ENCODE measurements around the gene CBFA2T3.

The CBFA2T3 gene

DNA sequence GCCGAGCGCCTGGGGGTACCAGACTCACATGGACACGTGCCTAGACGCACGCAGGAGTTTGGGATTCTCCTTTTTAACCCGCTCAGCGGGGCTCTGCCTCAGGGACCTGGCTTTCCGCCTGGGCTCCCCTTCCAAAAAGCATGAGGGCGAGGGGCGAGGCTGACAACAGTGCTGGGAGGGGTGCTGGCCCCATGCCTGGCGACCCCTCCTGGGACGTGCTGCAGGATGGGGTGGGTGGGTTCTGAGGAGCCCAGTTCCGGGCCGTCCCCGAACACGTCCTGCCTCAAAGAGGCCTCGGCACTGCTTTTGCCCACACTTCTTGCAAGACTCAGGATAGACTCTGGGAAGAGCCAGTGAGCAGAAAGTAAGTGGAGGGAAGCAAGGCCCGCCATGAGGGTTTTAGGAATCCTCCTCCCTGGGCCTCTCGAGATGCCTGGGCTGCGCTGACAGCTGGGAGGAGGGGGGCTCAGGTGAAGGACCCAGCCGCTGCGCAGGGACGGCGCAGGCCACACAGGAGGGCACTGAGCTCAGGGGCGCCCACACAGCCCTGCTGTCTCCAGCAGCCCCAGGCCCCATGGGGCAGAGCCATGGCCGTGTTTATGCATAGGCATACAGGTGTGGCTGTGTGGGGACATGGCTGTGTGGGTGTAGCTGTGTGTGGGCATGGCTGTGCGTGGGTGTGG lies 95.2 kb downstream of the CBFA2T3 start:
- H3K27ac ChIP-seq: 0 out of 2 replicates have a peak overlapping the region, but pooled peaks have one; percentile 31
- TF ChIP-seq ZFX (IDR thresholded peaks at IDR 0.05; ENCODE audit: borderline replicate concordance): no peak
- TF ChIP-seq, protein P1, sequence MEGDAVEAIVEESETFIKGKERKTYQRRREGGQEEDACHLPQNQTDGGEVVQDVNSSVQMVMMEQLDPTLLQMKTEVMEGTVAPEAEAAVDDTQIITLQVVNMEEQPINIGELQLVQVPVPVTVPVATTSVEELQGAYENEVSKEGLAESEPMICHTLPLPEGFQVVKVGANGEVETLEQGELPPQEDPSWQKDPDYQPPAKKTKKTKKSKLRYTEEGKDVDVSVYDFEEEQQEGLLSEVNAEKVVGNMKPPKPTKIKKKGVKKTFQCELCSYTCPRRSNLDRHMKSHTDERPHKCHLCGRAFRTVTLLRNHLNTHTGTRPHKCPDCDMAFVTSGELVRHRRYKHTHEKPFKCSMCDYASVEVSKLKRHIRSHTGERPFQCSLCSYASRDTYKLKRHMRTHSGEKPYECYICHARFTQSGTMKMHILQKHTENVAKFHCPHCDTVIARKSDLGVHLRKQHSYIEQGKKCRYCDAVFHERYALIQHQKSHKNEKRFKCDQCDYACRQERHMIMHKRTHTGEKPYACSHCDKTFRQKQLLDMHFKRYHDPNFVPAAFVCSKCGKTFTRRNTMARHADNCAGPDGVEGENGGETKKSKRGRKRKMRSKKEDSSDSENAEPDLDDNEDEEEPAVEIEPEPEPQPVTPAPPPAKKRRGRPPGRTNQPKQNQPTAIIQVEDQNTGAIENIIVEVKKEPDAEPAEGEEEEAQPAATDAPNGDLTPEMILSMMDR (IDR thresholded peaks at IDR 0.05): no peak

- TF ChIP-seq ZFX (IDR thresholded peaks at IDR 0.05; ENCODE audit: borderline replicate concordance): no peak
Measured at GRCh38 chr16:88881007-88881615, 95.9 kb downstream of the CBFA2T3 start.

GRCh38 chr16:88880226-88881006 lies 96.6 kb downstream of the CBFA2T3 start:
- H3K27ac ChIP-seq: no peak overlapping the region

More at GRCh38 chr16:88881007-88881615, 95.9 kb downstream of the CBFA2T3 start:
- H3K27ac ChIP-seq: no peak overlapping the region

GRCh38 chr16:88879788-88880055 lies 97.3 kb downstream of the CBFA2T3 start:
- no peak overlapping the region for H3K27ac ChIP-seq
- TF ChIP-seq ZFX (IDR thresholded peaks at IDR 0.05; ENCODE audit: borderline replicate concordance): no peak
- TF ChIP-seq, protein P1 (IDR thresholded peaks at IDR 0.05): no peak

More at GRCh38 chr16:88880226-88881006, 96.6 kb downstream of the CBFA2T3 start:
- TF ChIP-seq, protein P1 (IDR thresholded peaks at IDR 0.05): no peak
- TF ChIP-seq ZFX (IDR thresholded peaks at IDR 0.05; ENCODE audit: borderline replicate concordance): no peak

DNA sequence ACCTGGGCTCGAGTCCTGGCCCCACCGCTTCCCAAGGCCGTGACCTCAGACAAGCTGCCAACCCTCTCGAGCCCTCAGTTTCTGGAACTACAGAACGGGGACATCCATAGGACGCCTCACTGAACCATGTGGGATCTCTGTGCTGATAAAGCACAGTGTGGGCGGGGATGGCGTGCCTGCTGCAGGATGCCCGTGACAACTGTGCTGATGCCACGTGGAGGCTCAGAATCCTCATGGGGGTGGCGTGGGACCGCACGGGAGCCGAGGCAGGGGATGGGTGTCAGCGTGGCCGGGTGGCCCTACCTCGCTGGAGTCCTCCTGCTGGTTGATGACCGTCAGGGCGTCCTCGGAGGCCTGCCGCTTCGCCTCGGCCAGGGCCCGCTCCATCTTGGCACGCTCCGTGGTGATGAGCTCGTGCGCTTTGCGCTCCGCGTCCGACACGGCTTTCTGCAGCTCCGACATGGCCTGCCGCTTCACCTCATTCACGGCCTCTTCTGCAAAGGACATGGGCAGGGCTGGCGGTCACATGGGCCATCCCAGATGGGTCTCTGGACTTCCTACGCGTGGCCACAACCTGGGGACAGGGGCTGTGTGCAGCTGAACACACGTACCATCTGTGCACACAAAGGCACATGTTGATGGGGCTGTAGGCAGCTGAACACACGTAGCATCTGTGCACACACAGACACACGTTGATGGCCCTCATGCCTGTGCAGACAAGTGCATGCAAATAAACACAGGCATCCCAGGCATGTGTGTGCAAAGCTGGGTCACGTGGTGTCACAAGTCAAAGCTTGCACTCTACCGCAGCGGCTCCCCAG lies 97.8 kb downstream of the CBFA2T3 start:
- no peak overlapping the region for H3K27ac ChIP-seq
- no peak for TF ChIP-seq ZFX (IDR thresholded peaks at IDR 0.05; ENCODE audit: borderline replicate concordance)
- TF ChIP-seq, protein P1 (IDR thresholded peaks at IDR 0.05): no peak

DNA sequence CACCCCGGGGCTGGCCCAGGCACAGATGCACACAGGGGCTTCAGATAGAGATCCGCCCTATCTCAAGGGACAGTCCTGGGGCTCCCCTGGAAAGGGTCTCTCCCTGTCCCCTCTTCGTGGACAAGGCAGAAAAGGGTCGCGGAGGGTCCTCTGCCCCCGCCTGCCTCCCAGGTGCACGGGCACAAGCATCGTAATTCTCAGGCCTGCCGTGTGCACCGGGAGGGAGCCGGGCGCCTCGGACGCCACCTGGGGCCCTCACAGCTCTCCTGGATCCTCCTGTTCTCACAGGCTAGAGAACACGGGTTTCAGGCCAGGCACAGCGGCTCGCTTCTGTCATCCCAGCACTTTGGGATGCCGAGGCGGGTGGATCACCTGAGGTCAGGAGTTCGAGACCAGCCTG lies 98.7 kb downstream of the CBFA2T3 start:
- no peak overlapping the region for H3K27ac ChIP-seq
- TF ChIP-seq, protein P1 (IDR thresholded peaks at IDR 0.05): no peak
- no peak for TF ChIP-seq ZFX (IDR thresholded peaks at IDR 0.05; ENCODE audit: borderline replicate concordance)

DNA sequence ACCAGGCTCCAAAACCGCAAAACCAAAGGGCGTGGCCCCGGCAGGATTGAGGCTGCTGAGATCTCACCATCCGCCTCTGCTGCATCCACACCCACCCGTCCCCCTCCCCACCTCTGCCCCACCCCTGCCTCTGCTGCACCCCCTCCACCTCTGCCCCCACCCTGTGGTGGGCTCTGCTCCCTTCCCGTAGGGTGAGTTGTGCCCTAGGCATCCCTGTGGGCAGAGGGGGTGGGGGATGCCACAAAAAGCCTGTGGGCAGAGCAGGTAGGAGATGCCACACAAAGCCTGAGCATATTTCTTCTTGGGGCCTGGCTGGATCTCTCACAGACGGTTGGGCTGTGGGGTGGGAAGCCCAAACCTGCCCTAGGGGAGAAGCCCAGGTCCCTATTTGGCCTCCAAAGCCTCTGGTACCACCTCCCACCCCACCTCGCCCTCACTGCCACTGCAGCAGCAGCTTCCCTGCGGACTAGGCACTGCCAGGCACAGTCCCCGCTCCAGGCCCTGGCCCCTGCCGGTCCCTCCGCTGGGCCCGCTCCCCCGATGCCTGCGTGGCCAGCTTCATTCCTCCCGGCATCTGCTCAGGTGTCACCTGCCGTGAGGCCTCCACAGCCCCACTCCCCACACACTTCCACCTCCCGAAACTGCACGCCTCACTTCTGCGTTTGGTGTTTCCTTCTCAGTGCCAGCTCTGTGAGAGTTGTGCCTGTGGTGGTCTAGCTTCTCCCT lies 99.3 kb downstream of the CBFA2T3 start:
- TF ChIP-seq, protein P1 (IDR thresholded peaks at IDR 0.05): no peak
- TF ChIP-seq ZFX (IDR thresholded peaks at IDR 0.05; ENCODE audit: borderline replicate concordance): no peak
- H3K27ac ChIP-seq: no peak overlapping the region

All from 22Rv1 (cell line).